HepG2 (cell line): ENCODE data around the gene SOX9. TPM values are rescaled to one million over a fixed set of nuclear protein-coding genes. Genes with fewer than 3 reads are reported as not detected.

Experiments
- ETV6 ChIP-seq: sonication (generic); formaldehyde crosslinking; conservative IDR thresholded peaks from 2 replicates; pipeline ENCODE4 v1.4.0; 2020; ENCODE audit warnings: missing genetic modification reagents
- HES4 ChIP-seq: sonication (generic); formaldehyde crosslinking; IDR thresholded peaks from 2 replicates; pipeline ENCODE4 v1.9.0; 2021; ENCODE audit warnings: mild to moderate bottlenecking, missing genetic modification reagents, borderline replicate concordance
- NAIF1 ChIP-seq: sonication (generic); formaldehyde crosslinking; IDR thresholded peaks from 2 replicates; pipeline ENCODE4 v1.5.0; 2020; ENCODE audit warnings: mild to moderate bottlenecking, missing genetic modification reagents, borderline replicate concordance
- NCOA5 ChIP-seq: sonication (generic); formaldehyde crosslinking; IDR thresholded peaks from 2 replicates; pipeline ENCODE4 v1.4.0; 2020; ENCODE audit warnings: missing genetic modification reagents
- RXRA ChIP-seq: sonication (generic); formaldehyde crosslinking; IDR thresholded peaks from 2 replicates; pipeline ENCODE4 v1.5.1; 2020; ENCODE audit warnings: missing genetic modification reagents
- RXRB ChIP-seq: IDR thresholded peaks from 2 replicates; pipeline ENCODE4 v1.6.1; 2016; ENCODE audit warnings: borderline replicate concordance, missing genetic modification reagents, missing compliant biosample characterization
- SAP130 ChIP-seq: IDR thresholded peaks from 2 replicates; pipeline ENCODE4 v1.6.1; 2016; ENCODE audit warnings: low read depth
- SP4 ChIP-seq: sonication (generic); formaldehyde crosslinking; IDR thresholded peaks from 2 replicates; pipeline ENCODE4 v1.8.1; 2023; ENCODE audit warnings: mild to moderate bottlenecking, missing genetic modification reagents
- ZFP36 ChIP-seq: fragments of 150-350 bp; IDR thresholded peaks from 2 replicates; pipeline ENCODE4 v1.6.1; 2018; ENCODE audit warnings: borderline replicate concordance, low read length, low read depth; ENCODE audit not compliant: partially characterized antibody
- ZFYVE20 ChIP-seq: sonication (generic); formaldehyde crosslinking; IDR thresholded peaks from 2 replicates; pipeline ENCODE4 v1.8.0; 2023; ENCODE audit warnings: low read depth, mild to moderate bottlenecking, moderate library complexity, missing genetic modification reagents, borderline replicate concordance
- ZNF230 ChIP-seq: sonication (generic); formaldehyde crosslinking; IDR thresholded peaks from 2 replicates; pipeline ENCODE4 v1.4.0; 2020; ENCODE audit warnings: mild to moderate bottlenecking, missing genetic modification reagents
- ZNF263 ChIP-seq: sonication (generic); formaldehyde crosslinking; IDR thresholded peaks from 2 replicates; pipeline ENCODE4 v1.4.0; 2020; ENCODE audit warnings: missing genetic modification reagents
- ZNF282 ChIP-seq: fragments of 450-650 bp; IDR thresholded peaks from 2 replicates; pipeline ENCODE4 v1.6.1; 2018; ENCODE audit not compliant: partially characterized antibody
- ZNF678 ChIP-seq: sonication (generic); formaldehyde crosslinking; IDR thresholded peaks from 2 replicates; pipeline ENCODE4 v1.4.0; 2020; ENCODE audit warnings: mild to moderate bottlenecking, missing genetic modification reagents
- ZNF776 ChIP-seq: sonication (generic); formaldehyde crosslinking; IDR thresholded peaks from 2 replicates; pipeline ENCODE4 v1.4.0; 2020; ENCODE audit warnings: mild to moderate bottlenecking, missing genetic modification reagents
- ZNF839 ChIP-seq: sonication (generic); formaldehyde crosslinking; IDR thresholded peaks from 2 replicates; pipeline ENCODE4 v1.4.0; 2020; ENCODE audit warnings: missing genetic modification reagents, mild to moderate bottlenecking, borderline replicate concordance
- polyA plus RNA-seq, 8 experiments: library from polyadenylated mRNA; depleted of rRNA in 3 of 8; stranded (reverse) in 7 of 8; unstranded in 1 of 8; fragments of >200 nt; fragmentation: Illumina TruSeq in 4 of 8; extraction: Trizol in 4 of 8; gene quantifications; 2 replicates each; pipeline versions ENCODE4 v1.2.1 to v1.2.3, GENCODE V29; 2011 to 2016; ENCODE audit warnings: low read depth in 4 of 8, missing spikeins in 1 of 8, mixed read lengths in 1 of 8; ENCODE audit not compliant: insufficient read depth in 1 of 8
- total RNA-seq, 5 experiments: library from RNA; depleted of rRNA; stranded (reverse); fragments of >200 nt; fragmentation: Illumina TruSeq; extraction: Trizol; gene quantifications; 2 replicates each; pipeline ENCODE4 v1.2.3, GENCODE V29; 2016; ENCODE audit warnings: low read depth in 1 of 5
- TF ChIP-seq, protein P1 (sequence below): sonication (generic); formaldehyde crosslinking; IDR thresholded peaks from 2 replicates; pipeline ENCODE4 v1.4.0; 2020; ENCODE audit warnings: missing genetic modification reagents
- TF ChIP-seq, protein P2 (sequence below): sonication (generic); formaldehyde crosslinking; IDR thresholded peaks from 2 replicates; pipeline ENCODE4 v1.4.0; 2020; ENCODE audit warnings: missing genetic modification reagents
- TF ChIP-seq, protein P3 (sequence below): sonication (generic); formaldehyde crosslinking; IDR thresholded peaks from 2 replicates; pipeline ENCODE4 v1.8.0; 2022; ENCODE audit warnings: mild to moderate bottlenecking, missing genetic modification reagents, borderline replicate concordance
- TF ChIP-seq, protein P4 (sequence below): sonication (generic); formaldehyde crosslinking; IDR thresholded peaks from 2 replicates; pipeline ENCODE4 v1.5.0; 2020; ENCODE audit warnings: missing genetic modification reagents
- TF ChIP-seq, protein P5 (sequence below): IDR thresholded peaks from 2 replicates; pipeline ENCODE4 v1.6.1; 2016; ENCODE audit warnings: missing compliant biosample characterization, missing genetic modification reagents, borderline replicate concordance

SOX9 gene
- total and polyA plus RNA-seq, 2 of the 13 experiments (the other 11 are each of a cell fraction or from before 2014, with no cell fraction given), result 16.1 to 27.6 TPM

DNA sequence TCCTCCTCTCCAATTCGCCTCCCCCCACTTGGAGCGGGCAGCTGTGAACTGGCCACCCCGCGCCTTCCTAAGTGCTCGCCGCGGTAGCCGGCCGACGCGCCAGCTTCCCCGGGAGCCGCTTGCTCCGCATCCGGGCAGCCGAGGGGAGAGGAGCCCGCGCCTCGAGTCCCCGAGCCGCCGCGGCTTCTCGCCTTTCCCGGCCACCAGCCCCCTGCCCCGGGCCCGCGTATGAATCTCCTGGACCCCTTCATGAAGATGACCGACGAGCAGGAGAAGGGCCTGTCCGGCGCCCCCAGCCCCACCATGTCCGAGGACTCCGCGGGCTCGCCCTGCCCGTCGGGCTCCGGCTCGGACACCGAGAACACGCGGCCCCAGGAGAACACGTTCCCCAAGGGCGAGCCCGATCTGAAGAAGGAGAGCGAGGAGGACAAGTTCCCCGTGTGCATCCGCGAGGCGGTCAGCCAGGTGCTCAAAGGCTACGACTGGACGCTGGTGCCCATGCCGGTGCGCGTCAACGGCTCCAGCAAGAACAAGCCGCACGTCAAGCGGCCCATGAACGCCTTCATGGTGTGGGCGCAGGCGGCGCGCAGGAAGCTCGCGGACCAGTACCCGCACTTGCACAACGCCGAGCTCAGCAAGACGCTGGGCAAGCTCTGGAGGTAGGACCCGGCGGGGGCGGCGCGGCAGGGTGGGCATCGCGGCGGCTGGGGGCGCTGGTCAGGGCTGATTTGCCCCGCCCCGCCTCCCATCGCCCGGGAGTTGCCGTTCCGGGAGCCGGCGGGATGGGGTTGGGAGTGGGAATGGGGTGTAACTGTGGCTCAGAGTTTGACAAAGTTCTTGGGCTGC, 567 bp downstream of the SOX9 start (continued):
- TF ChIP-seq HES4 (CRISPR knock-in tag) (peak; percentile 41; the same call in 1 of the 2 replicates), ZFYVE20 (CRISPR knock-in tag) (no peak; the same call in 1 of the 2 replicates), RXRB (no peak), RXRA (no peak; the same call in none of the 2 replicates), ZNF282 (no peak), ZNF839 (CRISPR knock-in tag) (peak; percentile 61; the same call in 1 of the 2 replicates), ZNF776 (CRISPR knock-in tag) (peak; percentile 72), SP4 (CRISPR knock-in tag) (0 out of 2 replicates have a peak, but pooled peaks have one; percentile 13), ZNF678 (CRISPR knock-in tag) (0 out of 2 replicates have a peak, but pooled peaks have one; percentile 41), NCOA5 (CRISPR knock-in tag) (no peak), ZNF230 (CRISPR knock-in tag) (peak; percentile 79), ETV6 (CRISPR knock-in tag) (peak; percentile 10; the same call in 1 of the 2 replicates), NAIF1 (CRISPR knock-in tag) (no peak; the same call in 1 of the 2 replicates), SAP130 (peak; percentile 62), ZNF263 (CRISPR knock-in tag) (peak; percentile 25; the same call in 1 of the 2 replicates), ZFP36 (no peak)
- TF ChIP-seq, protein P1, sequence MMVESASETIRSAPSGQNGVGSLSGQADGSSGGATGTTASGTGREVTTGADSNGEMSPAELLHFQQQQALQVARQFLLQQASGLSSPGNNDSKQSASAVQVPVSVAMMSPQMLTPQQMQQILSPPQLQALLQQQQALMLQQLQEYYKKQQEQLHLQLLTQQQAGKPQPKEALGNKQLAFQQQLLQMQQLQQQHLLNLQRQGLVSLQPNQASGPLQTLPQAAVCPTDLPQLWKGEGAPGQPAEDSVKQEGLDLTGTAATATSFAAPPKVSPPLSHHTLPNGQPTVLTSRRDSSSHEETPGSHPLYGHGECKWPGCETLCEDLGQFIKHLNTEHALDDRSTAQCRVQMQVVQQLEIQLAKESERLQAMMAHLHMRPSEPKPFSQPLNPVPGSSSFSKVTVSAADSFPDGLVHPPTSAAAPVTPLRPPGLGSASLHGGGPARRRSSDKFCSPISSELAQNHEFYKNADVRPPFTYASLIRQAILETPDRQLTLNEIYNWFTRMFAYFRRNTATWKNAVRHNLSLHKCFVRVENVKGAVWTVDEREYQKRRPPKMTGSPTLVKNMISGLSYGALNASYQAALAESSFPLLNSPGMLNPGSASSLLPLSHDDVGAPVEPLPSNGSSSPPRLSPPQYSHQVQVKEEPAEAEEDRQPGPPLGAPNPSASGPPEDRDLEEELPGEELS (CRISPR knock-in tag), result peak; percentile 25; the same call in 1 of the 2 replicates
- TF ChIP-seq, protein P2, sequence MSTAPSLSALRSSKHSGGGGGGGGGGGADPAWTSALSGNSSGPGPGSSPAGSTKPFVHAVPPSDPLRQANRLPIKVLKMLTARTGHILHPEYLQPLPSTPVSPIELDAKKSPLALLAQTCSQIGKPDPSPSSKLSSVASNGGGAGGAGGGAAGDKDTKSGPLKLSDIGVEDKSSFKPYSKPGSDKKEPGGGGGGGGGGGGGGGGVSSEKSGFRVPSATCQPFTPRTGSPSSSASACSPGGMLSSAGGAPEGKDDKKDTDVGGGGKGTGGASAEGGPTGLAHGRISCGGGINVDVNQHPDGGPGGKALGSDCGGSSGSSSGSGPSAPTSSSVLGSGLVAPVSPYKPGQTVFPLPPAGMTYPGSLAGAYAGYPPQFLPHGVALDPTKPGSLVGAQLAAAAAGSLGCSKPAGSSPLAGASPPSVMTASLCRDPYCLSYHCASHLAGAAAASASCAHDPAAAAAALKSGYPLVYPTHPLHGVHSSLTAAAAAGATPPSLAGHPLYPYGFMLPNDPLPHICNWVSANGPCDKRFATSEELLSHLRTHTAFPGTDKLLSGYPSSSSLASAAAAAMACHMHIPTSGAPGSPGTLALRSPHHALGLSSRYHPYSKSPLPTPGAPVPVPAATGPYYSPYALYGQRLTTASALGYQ (CRISPR knock-in tag), result 0 out of 2 replicates have a peak, but pooled peaks have one; percentile 35
- TF ChIP-seq, protein P3, sequence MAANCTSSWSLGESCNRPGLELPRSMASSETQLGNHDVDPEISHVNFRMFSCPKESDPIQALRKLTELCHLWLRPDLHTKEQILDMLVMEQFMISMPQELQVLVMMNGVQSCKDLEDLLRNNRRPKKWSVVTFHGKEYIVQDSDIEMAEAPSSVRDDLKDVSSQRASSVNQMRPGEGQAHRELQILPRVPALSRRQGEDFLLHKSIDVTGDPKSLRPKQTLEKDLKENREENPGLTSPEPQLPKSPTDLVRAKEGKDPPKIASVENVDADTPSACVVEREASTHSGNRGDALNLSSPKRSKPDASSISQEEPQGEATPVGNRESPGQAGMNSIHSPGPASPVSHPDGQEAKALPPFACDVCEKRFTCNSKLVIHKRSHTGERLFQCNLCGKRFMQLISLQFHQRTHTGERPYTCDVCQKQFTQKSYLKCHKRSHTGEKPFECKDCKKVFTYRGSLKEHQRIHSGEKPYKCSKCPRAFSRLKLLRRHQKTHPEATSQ (CRISPR knock-in tag), result no peak
- TF ChIP-seq, protein P4, sequence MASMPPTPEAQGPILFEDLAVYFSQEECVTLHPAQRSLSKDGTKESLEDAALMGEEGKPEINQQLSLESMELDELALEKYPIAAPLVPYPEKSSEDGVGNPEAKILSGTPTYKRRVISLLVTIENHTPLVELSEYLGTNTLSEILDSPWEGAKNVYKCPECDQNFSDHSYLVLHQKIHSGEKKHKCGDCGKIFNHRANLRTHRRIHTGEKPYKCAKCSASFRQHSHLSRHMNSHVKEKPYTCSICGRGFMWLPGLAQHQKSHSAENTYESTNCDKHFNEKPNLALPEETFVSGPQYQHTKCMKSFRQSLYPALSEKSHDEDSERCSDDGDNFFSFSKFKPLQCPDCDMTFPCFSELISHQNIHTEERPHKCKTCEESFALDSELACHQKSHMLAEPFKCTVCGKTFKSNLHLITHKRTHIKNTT (CRISPR knock-in tag), result no peak
- TF ChIP-seq, protein P5, sequence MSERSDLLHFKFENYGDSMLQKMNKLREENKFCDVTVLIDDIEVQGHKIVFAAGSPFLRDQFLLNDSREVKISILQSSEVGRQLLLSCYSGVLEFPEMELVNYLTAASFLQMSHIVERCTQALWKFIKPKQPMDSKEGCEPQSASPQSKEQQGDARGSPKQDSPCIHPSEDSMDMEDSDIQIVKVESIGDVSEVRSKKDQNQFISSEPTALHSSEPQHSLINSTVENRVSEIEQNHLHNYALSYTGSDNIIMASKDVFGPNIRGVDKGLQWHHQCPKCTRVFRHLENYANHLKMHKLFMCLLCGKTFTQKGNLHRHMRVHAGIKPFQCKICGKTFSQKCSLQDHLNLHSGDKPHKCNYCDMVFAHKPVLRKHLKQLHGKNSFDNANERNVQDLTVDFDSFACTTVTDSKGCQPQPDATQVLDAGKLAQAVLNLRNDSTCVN (CRISPR knock-in tag), result no peak; the same call in 1 of the 2 replicates
